AML-193 (cell line): ENCODE measurements around the gene PNMA1.
A peak's percentile ranks its signal among the peaks of the same experiment; 100 is the strongest.
"Not testable (repeated sequence)": the region's sequence is repeated elsewhere in the genome, so short reads cannot be mapped to it uniquely, and the experiment has no call there.

Source experiments
- DNase-seq, 2 experiments: peaks; one replicate each; lab custom pipeline; 2025; lab: John Stamatoyannopoulos, UW

PNMA1 gene

GRCh38 chr14:73715707-73716106, 1.5 kb upstream of the PNMA1 start:
- DNase-seq, result no peak

DNA sequence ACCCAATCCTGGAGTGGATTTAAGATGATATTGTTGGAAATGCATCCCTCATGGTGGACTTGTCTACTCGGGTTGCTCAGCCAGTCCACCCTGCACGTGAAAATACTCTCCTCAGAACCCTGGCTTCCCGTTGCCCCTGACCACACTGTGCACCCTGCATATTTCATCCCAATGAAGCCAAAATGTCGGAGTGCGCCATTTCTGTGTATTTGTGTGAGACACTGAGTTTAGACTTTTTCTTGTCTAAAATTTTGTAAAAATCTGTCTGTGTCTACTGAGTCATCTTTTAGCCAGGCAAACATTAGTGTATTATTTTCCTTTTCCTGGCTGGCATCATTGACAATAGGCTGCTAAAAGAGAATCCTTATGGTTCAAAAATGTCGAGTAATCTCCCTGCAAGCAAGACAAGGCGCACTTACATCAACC, 485 bp upstream of the PNMA1 start:
- DNase-seq, result no peak

GRCh38 chr14:73713206-73713802, 880 bp downstream of the PNMA1 start:
- DNase-seq, result no peak

DNA sequence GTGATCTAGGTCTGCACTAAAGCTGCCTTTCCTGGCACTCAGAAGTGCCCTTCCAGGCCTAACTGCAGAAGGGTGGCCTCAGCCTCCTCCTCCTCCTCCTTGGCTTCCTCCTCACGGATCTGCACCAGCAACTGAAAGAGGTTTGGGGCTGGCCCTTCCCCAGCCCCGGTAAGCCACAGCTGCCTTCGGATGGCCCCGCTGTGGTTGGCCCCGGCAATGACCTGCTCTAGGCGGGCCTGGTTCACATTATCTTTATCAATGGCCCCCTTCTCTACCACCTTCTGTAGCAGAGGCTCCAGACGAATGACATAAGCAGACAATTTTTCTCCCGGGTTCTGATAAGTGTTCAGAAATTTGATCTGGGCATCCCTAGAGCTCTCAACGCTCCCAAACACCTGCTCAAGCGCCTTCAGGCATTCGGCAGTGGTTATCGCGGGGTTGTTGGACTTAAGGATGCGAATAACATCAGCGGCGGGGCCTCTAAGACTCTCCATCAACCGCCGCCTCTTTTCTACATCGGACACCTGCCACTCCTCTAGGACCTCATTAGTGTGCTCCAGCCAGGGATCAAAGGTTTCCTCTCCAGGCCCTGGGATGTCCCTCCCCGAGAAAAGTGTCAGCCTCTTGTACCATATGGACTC, 1.5 kb downstream of the PNMA1 start:
- peak; percentile 44 to 52 for DNase-seq

- no peak for DNase-seq
These were observed 2.1 kb downstream of the PNMA1 start for GRCh38 chr14:73712071-73712506.

GRCh38 chr14:73710737-73711136, 3.4 kb downstream of the PNMA1 start:
- no peak for DNase-seq

DNA sequence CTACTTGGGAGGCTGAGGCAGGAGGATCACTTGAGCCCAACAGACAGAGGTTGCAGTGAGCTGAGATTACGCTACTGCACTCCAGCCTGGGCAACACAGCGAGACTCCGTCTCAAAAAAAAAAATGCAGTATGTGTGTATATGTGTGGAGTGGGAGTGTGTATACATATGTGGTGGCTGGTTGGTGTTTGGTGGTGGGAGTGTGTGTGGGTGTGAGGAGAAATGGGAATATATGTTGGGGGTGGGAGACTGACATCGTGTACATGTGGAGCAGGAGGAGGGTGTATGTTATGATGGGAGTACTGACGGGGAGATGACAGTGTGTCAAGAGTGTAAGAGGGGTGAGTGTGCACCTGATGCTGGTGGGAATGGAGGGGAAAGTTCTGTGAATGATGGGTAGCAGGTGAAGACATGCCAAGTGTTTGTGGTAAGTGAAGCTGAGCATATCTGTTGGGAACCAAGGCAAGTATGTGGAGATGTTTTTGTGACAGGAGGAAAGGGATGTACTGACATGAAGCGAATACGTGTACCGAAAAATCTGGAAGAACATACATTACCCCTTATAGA, 4.2 kb downstream of the PNMA1 start:
- no peak for DNase-seq

DNA sequence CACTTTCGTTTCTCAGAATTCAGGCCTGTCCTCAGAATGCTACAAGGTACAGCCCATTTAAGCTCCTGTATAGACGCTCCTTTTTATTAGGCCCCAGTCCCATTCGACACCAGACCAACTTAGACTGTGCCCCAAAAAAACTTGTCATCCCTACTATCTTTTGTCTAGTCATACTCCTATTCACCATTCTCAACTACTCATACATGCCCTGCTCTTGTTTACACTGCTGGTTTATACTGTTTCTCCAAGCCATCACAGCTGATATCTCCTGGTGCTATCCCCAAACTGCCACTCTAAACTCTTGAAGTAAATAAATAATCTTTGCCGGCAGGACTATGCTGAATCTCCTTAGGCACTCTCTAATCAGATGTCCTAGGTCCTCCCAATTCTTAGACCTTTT, 6.1 kb downstream of the PNMA1 start:
- DNase-seq, result not testable (repeated sequence)

GRCh38 chr14:73700325-73700724, 13.9 kb downstream of the PNMA1 start:
- no peak for DNase-seq

DNA sequence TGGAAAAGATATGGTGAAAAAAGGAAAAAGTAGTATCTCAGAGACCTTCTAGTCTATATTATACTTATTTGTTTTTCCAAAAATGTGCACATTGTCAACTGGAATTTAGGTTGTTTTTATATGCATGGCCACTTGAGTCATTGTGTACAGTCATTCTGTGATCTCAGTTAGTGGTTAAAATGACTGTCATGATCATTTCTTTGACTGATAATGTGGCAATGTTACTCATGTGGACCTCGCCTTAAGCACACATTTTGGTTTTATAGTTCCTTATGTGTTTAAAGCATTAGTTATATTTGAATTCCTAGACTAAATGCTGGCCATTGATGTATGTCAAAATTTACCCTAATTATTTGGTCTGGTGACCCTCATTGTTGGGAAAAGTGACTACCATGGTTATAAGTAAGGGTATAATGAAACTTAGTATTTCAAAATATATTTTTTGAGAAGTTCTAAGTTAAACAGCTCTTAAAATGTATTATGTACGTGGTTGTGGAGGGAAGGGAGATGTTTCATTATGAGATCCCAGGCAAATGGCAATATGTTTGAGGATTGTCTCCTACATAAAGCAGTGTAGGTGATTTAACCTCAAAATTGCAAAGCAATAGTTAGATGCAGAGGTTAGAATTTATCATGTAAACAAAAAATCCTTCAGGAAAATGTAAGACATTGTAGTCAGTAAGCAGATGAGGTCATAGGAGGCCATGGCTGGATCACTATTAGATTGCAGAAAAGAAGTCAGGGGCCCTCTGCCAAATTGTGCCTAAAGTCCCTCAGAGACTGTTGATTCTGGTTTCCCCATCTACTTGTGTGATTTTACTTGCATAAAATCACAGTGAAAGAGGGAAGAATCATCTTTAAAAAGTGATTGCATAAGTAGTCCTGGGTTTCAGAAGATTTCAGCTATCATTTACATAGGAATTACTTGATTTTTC, 17.5 kb downstream of the PNMA1 start:
- DNase-seq, result no peak

GRCh38 chr14:73695997-73696396, 18.2 kb downstream of the PNMA1 start:
- no peak for DNase-seq

DNA sequence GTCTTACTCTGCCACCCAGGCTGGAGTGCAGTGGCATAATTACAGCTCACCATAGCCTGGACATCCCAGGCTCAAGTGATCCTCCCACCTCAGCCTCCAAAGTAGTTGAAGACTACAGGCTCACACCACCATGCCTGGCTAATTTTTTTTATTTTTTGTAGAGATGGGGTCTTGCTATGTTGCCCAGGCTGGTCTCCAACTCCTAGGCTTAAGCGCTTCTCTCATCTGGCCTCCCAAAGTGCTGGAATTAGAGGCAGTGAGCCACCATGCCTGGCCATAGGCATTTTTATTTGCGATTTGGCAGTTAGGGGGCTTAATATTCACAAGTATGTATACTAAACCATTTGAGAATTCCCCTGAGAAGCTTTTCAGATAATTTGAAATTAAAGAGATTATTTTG, 19.1 kb downstream of the PNMA1 start:
- DNase-seq, result no peak

DNA sequence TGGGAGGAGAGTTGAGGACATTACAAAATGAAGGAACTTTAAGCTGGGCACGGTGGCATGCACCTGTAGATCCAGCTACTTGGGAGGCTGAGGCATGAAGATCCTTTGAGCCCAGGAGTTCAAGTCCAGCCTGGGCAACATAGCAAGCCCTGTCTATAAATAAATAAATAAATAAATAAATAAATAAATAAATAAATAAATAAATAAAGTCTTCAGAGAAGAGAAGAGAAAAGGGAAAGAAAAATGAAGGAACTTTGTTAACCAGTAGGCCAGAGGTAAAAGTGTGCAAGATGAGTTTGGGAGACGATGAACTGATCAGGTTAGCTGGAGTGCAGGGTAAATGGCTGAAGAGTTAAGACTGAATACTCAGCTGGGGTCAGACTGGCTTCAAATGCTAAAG, 20.1 kb downstream of the PNMA1 start:
- DNase-seq, result no peak

- DNase-seq, result no peak
These were observed 27.3 kb downstream of the PNMA1 start for GRCh38 chr14:73686901-73687300.

- DNase-seq, result no peak
These were observed 28.9 kb downstream of the PNMA1 start for GRCh38 chr14:73685328-73685727.

DNA sequence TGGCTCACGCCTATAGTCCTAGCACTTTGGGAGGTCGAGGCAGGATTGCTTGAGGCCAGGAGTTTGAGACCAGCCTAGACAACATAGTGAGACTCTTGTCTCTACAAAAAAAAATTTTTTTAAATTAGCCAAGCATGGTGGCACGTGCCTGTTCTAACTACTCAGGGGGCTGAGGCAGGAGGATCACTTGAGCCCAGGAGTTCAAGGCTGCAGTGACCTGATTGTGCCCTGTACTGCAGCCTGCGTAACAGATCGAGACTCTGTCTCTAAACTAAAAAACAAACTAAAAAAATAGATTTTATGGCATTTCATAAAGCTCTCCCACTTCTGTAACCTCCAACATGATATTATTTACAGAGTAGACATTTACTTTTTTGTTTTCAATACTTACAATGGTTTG, 29.6 kb downstream of the PNMA1 start:
- no peak for DNase-seq

- no peak for DNase-seq
These were observed 33.4 kb downstream of the PNMA1 start for GRCh38 chr14:73680821-73681220.

- no peak for DNase-seq
These were observed 35.5 kb downstream of the PNMA1 start for GRCh38 chr14:73678698-73679097.

DNA sequence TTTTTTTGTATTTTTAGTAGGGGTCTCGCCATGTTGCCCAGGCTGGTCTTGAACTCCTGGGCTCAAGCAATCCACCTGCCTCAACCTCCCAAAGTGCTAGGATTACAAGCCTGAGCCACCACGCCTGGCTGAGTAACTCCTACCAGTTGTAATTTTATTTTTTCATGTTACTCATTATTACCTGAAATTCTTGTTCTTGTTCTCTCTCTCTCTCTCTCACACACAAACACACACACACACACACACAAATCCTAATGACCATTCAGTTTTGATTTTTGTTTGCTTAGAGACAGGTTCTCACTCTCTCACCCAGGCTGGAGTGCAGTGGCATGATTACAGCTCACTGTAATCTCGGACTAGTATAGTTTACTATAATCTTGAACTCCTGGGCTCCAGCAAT, 39.2 kb downstream of the PNMA1 start:
- DNase-seq, result no peak

DNA sequence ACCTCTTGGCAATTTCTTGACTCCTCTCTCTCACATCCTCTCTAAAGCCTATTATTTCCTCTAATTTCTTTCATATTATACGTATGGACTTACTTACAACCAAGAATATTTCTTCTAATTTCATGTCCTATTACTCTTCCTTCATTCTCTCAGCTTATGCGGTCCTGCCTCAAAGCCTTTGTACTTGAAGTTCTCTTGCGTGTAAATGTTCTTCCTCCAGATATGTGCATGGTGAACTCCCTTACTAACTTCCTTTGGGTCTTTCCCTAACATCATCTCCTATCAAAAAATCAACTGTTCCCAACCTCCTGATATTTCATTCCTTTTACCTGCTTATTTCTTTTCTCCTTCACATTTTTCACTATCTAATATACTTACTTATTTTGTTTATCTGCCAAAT, 46.3 kb downstream of the PNMA1 start:
- DNase-seq, result no peak

DNA sequence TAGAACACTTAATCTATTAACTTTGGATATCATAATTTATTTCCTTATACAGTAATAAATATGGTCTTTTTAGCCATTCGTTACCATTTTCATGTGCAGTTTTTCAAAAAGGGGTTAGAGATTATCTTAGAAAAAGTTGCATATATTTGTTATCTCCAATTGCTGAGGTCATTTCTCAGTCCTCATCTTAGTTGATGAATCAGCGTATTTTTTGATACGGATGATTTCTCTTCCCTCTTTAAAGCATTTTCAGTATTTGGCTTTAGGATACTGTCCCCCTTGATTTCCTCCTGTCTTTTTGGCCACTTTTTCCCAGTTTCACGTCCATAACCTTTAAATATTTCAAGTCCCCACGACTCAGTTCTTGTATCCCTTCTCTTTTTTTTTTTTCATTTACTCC, 47.6 kb downstream of the PNMA1 start:
- DNase-seq, result no peak

- DNase-seq, result no peak
These were observed 49.1 kb downstream of the PNMA1 start for GRCh38 chr14:73665130-73665529.
